ENCODE measurements around the gene ANKRD13A.

ANKRD13A gene

DNA sequence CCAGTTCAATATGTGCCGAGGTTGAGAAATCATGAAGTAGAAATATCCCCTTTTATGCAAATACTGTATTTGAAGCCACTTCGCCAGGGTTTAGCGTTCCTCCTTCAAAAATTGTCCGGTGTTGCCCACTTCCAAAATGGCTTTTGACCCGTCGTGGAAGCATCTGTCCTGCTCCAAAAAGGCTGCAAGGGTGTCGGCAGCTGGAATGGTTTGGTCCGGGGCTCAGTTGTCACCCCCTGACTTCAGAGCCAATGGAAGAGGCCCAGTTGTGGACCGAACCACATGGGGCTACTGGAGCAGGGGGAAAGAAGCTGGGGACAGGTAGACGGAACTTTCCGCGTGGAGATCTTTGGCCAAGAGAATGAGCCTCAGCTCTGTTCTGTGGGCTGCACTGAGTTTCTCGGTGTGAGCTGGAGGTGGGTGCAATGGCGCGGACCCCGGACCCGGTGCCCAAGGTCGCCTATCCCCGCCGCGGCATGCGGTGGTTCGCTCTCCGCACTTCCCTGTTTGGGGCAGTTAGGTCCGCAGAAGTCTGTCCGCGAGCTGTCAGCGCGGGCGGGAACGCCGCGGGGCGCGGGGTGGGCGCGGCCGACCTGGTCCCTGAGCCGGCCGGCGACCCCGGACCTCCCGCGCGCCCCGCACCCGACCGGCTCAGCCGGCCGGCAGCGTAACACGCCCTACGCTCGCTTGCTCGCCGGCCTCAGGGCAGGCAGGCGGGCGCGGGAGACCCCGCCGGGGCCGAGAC is at the start of gene ANKRD13A:
TSS of gene ANKRD13A (plus strand) at position 527 of the 745 bp plus-strand sequence. CDS start 259 bp downstream, outside the sequence.
- DNase-seq = peak; percentile 96

DNA sequence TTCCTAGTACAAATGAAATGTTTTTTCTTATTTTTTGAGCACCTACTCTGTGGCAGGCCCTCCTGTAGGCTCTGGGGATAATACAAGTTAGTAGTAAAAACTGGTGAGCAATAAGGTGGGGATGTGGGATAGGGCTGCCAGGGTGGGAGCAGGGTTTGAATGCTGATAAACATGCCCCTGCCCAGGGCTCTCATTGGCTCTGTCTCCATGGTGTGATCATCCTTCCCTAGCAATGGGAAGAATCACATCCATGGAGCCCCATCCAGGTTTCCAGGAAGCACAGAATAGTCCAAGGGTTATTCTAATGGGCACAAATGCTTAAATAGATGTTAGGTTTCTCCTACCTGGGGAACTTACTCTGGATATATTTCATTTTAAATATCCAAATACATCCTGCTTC is 48.6 kb upstream of the ANKRD13A start:
- no peak for DNase-seq

DNA sequence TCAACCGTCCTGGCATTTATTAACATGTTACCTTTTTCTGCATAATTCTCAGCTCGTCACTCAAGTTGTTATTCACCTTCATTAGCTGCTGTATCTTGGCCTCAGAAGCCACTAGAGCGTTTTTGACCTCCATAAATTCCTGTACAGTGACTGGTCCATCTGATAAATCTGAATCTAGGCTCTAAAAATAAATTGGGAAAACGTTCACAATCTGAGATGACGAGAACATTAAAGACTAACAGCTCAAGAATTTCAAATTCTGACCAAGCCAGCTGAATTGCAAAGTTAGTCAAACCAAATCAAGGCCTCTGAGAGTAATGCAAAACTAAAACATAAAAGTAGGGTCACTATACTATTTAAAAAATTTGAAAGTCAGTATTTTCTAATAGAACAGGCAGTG is 48.1 kb upstream of the ANKRD13A start:
- no peak for DNase-seq

GRCh38 chr12:109951751-109952150 is 47.5 kb upstream of the ANKRD13A start:
- no peak for DNase-seq

DNA sequence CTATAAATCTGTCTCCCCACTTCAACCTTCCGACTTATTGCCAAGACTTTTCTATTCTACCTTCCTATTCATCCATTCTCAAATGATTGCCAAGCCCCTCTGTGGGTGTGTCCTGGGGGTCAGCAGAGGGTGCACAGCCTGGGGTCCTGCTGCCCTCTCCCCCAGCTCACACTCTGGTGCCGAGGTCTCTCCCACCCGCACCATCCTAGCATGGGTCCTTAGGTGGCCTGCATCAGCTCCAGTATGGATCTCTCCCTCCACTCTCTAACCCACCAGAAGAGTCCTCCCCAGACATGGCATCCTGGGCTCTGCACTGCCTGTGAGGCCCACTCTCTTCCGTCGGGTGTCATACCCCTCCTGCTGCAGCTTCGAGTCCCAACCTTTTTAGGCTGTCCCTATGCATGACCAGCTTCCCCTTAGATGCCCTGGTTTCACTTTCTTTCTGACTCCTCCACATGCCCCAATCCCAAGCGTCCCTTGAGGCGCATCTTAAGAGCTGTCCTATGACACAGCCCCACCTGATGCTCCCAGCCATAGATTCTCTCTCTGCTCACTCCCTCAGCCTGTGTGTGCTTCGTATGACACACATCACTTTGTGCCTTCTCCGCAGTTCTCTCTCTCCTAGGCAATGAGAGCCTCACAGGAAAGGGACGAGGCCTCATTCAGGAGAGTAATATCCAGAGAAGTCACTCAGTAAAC is 46.9 kb upstream of the ANKRD13A start:
- DNase-seq = no peak

- no peak for DNase-seq
These were observed 46.4 kb upstream of the ANKRD13A start for GRCh38 chr12:109952873-109953272.

DNA sequence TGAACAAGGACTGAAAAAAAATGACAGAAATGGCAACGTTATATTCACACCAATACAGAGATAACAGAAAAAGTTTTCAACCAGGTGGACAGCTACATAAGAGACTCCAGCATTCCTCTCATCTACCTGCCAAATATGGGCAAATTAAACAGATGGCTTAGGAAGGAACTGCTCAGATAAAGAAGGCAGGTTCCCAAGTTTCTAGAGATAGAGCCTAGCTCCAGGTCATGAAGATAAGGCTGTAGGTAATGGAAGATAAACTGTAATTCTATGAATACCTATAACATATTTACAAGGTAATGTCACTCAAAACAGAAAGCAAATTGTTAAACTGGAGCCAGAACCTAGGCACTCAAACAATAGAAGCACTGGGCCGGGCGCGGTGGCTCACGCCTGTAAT is 45.6 kb upstream of the ANKRD13A start:
- DNase-seq = no peak

- no peak for DNase-seq
These were observed 40.9 kb upstream of the ANKRD13A start for GRCh38 chr12:109958374-109958773.

- no peak for DNase-seq
These were observed 39.7 kb upstream of the ANKRD13A start for GRCh38 chr12:109959411-109960093.

DNA sequence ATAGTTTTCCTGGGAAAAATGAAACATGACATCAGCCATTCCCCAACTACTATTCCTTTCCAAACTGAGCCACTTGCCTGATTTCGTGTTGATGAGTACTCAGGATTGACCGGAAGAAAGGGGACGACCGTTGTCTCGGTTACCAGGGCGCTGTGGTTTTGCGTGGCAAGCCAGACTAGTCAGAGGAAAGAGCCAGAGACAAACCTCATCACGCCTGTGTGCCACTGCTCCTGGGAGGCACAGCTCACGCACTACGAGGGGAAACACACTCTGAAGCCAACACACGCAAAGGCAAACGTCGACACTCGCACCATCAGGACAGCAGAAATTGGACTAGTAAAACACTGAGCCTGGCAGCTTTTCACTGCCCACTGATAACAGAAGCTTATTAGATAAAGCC is 38.0 kb upstream of the ANKRD13A start:
- DNase-seq = no peak

GRCh38 chr12:109961612-109962011 is 37.6 kb upstream of the ANKRD13A start:
- DNase-seq = no peak

DNA sequence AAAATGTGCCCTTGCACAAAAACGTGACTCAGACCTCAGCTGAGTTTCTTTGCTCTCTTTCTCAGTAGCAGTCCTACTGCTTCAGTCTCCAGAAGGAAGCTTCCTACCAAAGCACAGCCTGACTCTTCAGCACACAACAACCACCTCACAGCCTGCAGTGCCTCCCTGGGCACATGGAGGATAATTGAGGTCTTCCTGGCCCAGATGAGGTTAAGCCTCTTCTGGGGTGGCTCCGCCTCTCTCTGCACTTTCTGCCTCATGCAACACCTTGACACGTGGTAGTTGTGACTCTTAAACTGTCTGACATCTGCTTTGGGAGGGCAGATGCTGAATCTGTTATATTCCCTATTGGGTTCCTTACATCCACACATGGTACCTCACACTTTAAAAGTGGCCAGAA is 36.8 kb upstream of the ANKRD13A start:
- DNase-seq = no peak

- no peak for DNase-seq
These were observed 35.9 kb upstream of the ANKRD13A start for GRCh38 chr12:109963330-109963729.

DNA sequence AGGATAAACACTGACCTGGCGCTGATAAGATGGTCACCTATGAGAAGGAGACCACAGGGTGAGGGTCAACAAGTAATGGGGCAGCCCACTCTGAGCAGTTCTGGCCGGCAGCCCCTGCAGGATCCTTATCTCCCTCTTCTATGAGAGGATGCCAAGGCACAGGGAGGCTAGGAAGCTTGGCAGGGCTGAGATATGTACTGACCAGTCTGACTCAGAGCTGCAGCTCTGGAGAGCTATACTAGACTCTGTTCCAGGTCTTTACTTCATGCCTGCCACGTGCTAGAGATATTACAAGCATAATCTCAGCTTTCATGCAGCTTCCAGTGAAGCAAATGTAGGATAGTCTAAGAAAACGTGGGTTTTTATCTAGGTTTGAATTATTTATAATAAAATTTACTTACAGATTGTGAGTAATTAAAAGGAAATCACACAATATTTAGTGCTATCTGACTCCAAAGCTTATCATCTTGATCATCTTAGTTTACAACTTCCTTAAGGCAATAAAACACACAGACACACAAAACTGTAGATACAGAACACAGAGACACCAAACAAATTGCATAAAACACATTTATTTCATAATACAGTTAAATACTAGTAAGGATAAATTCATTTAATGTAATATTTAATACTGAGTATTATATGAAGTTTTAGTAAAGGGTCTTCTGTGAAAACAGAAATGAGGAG is 35.3 kb upstream of the ANKRD13A start:
- DNase-seq = no peak

DNA sequence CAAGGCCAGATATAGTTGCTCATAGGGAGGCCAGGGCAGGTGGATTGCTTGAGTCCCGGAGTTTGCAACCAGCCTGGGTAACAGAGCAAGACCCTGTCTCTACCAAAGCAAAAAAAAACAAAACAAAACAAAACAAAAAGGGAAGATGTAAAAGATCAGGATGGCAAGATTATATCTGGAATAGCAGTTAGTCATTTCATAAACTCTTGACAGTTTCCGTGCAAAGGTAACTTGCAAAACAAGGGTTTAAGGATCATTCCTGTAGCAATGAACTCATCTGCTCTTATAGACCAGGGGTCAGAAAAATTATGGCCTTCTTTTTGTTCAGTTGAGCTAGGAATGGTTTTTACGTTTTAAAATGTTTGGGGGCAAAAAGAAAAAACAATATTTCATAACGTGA is 32.7 kb upstream of the ANKRD13A start:
- DNase-seq = no peak

- DNase-seq = no peak
These were observed 31.7 kb upstream of the ANKRD13A start for GRCh38 chr12:109967383-109968031.

DNA sequence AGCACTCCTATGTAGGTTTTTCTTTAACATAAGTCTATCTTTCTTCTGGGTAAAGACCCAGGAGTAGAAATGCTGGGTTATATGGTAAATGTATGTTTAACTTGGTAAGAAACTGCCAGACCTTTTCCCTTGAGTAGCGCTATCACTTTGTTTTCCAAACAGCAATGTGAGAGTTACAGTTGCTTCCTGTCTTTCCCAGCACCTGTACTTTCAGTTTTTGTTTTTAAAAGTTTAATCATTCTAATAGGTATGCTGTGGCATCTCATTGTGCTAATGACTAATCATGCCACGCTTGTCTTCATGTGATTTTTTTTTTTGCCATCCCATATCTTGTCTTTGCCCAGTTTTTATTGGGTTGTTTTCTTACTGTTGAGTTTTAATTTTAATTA is 31.2 kb upstream of the ANKRD13A start:
- DNase-seq = no peak

DNA sequence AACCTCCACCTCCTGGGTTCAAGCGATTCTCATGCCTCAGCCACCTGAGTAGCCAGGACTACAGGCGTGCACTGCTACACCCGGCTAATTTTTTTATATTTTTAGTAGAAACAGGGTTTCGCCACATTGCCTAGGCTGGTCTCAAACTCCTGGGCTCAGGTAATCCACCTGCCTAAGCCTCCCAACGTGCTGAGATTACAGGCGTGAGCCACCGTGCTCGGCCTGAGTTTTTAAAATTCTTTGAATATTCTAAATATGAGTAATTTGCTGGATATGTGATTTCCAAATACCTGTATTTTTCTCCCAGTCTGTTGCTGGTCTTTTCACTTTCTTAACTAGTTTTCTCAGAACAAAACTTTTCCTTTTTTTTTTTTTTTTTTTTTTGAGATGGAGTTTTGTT is 30.4 kb upstream of the ANKRD13A start:
- DNase-seq = no peak

- no peak for DNase-seq
These were observed 26.4 kb upstream of the ANKRD13A start for GRCh38 chr12:109972821-109973220.

GRCh38 chr12:109981311-109981710 is 17.9 kb upstream of the ANKRD13A start:
- DNase-seq = no peak

DNA sequence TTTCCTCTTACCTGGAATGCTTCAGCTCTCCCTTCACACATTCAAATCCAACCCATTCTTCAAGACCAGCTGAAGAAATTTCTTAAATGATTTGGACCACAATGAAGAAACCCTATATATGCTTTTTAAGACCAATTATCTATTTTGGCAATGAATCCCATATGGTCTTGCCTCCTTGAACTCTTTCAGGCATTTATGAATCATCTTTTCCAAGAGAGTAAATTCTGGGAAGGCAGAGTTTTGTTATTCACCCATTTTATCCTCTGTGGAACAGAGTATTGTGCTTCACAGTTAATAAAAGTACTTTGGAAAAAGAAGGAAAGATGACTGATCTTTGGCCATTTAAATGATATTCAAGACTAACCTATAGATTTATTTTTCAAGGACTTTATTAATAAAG is 17.0 kb upstream of the ANKRD13A start:
- no peak for DNase-seq

DNA sequence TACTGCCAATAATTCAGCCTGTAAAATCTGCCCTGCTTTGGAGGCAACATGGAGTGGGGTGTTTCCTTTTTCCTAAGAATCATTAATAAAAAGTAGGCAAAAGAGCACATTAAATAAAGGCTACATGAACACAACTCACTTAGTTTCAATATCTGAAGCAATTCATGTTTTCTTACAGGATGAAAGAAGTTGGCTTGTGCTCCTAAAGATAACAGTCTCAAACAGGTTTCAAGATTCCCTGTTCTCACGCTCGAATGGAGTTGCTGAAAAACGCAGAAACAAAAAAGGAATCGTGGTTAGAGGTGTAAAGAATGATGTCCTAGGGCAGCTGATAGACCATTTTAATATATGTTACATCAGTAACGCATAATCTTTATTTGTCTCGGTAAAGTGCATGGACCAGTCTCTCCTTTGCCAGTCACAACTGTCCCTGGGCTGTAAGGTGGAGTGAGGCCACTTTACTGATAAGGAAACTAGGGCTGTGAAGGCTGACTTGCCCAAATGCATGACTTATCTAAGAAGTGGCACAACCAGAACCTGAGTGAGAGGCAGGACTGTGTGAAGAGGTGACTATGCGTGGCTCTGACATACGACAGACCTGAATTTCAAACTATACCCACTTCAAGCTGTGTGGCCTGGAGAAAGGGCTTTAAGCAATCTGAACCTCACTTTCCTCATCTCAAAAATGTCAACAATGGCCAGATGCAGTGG is 15.6 kb upstream of the ANKRD13A start:
- peak; percentile 75 for DNase-seq
